Measurements from ENCODE around the gene SLC9A8.

SLC9A8 gene

DNA sequence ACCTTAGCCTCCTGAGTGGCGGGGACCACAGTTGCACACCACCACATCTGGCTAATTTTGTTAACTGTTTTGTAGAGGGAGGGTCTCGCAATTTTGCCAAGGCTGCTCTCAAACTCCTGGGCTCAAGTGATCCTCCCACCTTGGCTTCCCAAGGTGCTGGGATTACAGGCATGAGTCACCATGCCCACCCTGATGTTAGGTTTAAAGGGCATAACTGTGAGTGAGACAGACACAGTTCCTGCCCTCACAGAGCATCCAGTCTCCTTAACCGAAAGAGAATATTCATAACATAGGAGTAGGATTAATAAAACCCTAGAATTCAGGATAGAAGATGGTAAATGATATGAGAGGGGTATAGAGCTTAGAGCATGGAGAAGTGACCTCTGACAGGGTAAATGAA lies 105.8 kb downstream of the SLC9A8 start:
- TF ChIP-seq, protein P1, sequence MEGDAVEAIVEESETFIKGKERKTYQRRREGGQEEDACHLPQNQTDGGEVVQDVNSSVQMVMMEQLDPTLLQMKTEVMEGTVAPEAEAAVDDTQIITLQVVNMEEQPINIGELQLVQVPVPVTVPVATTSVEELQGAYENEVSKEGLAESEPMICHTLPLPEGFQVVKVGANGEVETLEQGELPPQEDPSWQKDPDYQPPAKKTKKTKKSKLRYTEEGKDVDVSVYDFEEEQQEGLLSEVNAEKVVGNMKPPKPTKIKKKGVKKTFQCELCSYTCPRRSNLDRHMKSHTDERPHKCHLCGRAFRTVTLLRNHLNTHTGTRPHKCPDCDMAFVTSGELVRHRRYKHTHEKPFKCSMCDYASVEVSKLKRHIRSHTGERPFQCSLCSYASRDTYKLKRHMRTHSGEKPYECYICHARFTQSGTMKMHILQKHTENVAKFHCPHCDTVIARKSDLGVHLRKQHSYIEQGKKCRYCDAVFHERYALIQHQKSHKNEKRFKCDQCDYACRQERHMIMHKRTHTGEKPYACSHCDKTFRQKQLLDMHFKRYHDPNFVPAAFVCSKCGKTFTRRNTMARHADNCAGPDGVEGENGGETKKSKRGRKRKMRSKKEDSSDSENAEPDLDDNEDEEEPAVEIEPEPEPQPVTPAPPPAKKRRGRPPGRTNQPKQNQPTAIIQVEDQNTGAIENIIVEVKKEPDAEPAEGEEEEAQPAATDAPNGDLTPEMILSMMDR (IDR thresholded peaks at IDR 0.05; ENCODE audit: low read depth, low read length) = no peak
- DNase-seq (ENCODE audit: extremely low read depth, low read depth) = no peak

DNA sequence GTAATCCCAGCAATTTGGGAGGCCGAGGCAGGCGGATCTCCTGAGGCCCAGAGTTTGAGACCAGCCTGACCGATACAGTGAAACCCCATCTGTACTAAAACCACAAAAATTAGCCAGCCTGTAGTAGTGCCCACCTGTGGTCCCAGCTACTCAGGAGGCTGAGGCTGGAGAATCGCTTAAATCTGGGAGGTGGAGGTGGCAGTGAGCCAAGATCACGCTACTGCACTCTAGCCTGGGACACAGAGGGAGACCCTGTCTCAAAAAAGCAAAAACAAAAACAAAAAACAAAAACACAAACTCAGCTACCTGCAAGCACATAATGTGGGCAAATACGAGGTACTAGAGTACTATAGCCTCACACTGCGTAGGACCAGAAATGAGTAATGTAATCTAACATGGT lies 106.4 kb downstream of the SLC9A8 start:
- no peak for DNase-seq (ENCODE audit: extremely low read depth, low read depth)
- TF ChIP-seq, protein P1 (IDR thresholded peaks at IDR 0.05; ENCODE audit: low read depth, low read length) = no peak

DNA sequence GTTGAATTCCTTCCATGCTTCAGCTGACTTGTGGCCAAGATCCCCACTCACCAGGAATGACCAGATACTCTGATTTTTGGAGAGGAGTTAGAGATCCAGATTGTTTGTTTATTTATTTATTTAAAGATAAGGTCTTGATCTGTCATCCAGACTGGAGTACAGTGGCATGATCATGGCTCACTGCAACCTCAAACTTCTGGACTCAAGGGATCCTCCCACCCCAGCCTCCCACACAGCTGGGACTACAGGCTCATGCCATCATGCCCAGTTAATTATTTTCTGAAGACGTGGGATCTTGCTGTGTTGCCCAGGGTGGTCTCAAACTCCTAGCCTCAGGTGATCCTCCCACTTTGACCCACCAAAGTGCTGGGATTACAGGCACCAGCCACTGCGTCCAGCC lies 106.8 kb downstream of the SLC9A8 start:
- no peak for DNase-seq (ENCODE audit: extremely low read depth, low read depth)
- TF ChIP-seq, protein P1 (IDR thresholded peaks at IDR 0.05; ENCODE audit: low read depth, low read length) = no peak

DNA sequence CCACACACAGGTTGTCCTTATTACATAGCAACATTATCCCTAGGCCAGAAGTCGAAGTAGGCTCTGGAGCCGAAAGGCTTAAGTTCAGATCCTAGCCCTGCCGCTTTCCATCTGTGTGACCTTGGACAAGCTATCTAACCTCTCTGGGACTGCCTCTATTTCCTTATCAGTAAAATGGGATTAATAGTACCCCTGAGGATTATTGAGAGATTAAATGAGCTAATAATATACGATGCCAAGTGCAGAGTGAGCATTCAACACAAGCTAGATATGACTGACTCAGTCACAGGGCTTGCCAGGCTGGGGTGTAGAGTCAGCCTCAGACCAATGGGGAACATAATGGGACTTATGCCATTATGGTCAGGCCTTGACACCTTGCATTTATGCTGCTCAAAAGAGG lies 111.6 kb downstream of the SLC9A8 start:
- TF ChIP-seq, protein P1 (IDR thresholded peaks at IDR 0.05; ENCODE audit: low read depth, low read length) = no peak
- no peak for DNase-seq (ENCODE audit: extremely low read depth, low read depth)

DNA sequence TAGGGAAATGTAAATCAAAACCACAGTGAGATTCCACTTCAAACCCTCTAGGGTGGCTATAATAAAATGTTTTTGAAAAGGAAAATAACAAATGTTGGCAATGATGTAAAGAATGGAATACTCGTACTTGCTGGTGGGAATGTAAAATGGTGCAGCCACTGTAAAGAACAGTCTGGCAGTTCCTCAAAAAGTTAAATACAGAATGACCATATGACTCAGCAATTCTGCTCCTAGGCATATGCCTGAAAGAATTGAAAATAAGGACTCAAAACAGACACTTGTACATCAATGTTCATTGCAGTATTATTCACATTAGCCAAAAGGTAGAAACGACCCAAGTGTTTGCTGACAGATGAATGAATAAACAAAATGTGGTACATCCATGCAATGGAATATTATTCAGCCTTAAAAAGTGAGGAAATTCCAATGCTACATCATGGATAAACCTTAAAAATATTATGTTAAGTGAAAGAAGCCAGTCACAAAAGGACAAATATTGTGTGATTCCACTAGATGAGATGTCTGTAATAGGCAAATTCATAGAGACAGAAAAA lies 113.3 kb downstream of the SLC9A8 start:
- TF ChIP-seq, protein P1 (IDR thresholded peaks at IDR 0.05; ENCODE audit: low read depth, low read length) = no peak
- DNase-seq (ENCODE audit: extremely low read depth, low read depth) = no peak

DNA sequence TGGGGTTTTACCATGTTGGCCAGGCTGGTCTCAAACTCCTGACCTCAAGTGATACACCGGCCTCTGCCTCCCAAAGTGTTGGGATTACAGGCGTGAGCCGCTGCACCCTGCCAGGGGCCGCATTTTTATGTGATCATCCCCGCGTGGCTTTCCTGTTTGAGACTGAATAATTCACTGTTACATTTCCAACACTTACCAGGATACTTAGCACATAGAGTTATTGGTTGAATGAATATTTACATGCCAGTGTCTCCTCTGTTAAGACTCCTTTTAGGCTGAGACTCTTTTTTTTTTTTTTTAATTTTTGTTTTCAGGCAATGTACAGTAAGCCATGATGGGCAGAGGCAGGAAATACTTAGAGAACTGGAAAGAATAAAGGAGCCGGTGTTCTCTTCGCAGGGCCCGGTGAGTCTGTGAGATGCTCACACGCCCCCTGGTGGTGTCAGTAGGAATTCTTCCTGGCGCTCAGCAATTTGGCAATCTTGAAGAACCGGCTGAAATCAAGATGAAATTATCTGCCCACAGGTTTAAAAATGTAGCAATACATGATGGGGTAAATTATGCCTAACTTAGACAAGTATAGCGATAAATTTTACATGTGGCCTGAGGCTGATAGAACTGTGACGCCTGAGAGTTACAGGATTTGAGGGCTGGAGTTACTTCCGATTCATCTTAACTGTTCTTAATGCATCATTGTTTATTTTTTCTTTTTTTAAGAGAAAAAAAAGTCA lies 115.9 kb downstream of the SLC9A8 start:
- DNase-seq (ENCODE audit: extremely low read depth, low read depth) = peak; percentile 73
- TF ChIP-seq, protein P1 (IDR thresholded peaks at IDR 0.05; ENCODE audit: low read depth, low read length) = peak; percentile 89

DNA sequence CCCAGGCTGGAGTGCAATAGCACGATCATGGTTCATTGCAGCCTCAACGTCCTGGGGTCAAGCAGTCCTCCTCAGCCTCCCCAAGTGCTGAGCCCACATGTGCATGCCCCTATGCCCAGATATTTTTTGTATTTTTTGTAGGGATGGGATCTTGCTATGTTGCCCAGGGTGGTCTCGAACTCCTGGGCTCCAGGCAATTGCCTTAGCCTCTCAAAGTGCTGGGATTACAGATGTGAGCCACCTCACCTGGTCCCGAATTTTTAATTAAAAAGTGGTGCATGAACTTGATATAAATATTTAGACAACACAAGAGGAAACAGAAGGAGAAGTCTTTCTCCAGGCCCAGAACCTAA lies 116.5 kb downstream of the SLC9A8 start:
- no peak for DNase-seq (ENCODE audit: extremely low read depth, low read depth)
- TF ChIP-seq, protein P1 (IDR thresholded peaks at IDR 0.05; ENCODE audit: low read depth, low read length) = no peak

Data from AG09319 (cell line).